ENCODE measurements around the gene XPR1. TPM values are rescaled to one million over a fixed set of nuclear protein-coding genes. Genes with fewer than 3 reads are reported as not detected.
"Not testable (repeated sequence)": the region's sequence is repeated elsewhere in the genome, so short reads cannot be mapped to it uniquely, and the experiment has no call there.

XPR1 gene
- total RNA-seq, 1 donor from 2014 or later: 37.9 TPM

GRCh38 chr1:180691322-180691913, 59.6 kb downstream of the XPR1 start:
- Mint-ChIP-seq H3K4me3 (no peak overlapping the region), H3K27ac (no peak overlapping the region), H3K9me3 (peaks cover 19% of the 10 kb centered on the region), H3K36me3 (peaks cover 20% of the 10 kb centered on the region), H3K4me1 (peaks cover 11% of the 10 kb centered on the region), H3K27me3 (ENCODE audit: low read depth) (no peaks in the 10 kb centered on the region)
- DNase-seq (ENCODE audit: low spot score in 2 of 2, unreplicated experiment in 2 of 2): no peak
- TF ChIP-seq, protein P1, sequence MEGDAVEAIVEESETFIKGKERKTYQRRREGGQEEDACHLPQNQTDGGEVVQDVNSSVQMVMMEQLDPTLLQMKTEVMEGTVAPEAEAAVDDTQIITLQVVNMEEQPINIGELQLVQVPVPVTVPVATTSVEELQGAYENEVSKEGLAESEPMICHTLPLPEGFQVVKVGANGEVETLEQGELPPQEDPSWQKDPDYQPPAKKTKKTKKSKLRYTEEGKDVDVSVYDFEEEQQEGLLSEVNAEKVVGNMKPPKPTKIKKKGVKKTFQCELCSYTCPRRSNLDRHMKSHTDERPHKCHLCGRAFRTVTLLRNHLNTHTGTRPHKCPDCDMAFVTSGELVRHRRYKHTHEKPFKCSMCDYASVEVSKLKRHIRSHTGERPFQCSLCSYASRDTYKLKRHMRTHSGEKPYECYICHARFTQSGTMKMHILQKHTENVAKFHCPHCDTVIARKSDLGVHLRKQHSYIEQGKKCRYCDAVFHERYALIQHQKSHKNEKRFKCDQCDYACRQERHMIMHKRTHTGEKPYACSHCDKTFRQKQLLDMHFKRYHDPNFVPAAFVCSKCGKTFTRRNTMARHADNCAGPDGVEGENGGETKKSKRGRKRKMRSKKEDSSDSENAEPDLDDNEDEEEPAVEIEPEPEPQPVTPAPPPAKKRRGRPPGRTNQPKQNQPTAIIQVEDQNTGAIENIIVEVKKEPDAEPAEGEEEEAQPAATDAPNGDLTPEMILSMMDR (IDR thresholded peaks at IDR 0.05; ENCODE audit: unreplicated experiment): no peak

DNA sequence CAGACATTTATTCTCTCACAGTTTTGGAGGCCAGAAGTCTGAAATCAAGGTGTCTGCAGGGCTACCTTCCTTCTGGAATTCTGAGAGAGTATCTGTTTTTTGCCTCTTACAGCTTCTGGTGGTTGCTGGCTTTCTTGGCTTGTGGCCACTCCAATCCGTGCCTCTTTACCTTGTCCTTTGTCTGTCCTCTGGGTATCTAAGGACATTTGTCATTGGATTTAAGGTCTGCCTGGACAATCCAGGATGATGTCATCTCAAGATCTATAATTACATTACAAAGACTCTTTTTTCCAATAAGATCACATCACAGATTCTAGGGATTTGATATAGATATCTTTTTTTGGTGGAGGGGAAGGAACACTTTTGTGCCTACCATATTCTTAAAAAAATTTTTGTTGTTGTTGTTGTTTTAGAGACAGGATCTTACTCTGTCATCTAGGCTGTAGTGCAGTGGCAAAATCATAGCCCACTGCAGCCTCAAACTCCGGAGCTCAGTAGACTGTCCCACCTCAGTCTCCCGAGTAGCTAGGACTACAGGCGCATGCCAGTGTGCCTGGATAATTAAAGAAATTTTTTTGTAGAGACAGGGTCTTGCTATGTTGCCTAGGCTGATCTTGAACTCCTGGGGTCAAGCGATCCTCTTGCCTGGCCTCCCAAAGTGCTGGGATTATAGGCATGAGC, 61.9 kb downstream of the XPR1 start:
- Mint-ChIP-seq H3K9me3 (peaks cover 42% of the 10 kb centered on the region), H3K27ac (no peak overlapping the region), H3K4me1 (peaks cover 11% of the 10 kb centered on the region), H3K4me3 (no peak overlapping the region), H3K36me3 (peaks cover 41% of the 10 kb centered on the region), H3K27me3 (ENCODE audit: low read depth) (no peaks in the 10 kb centered on the region)
- DNase-seq (ENCODE audit: low spot score in 2 of 2, unreplicated experiment in 2 of 2): no peak
- TF ChIP-seq, protein P1 (IDR thresholded peaks at IDR 0.05; ENCODE audit: unreplicated experiment): no peak

GRCh38 chr1:180695282-180695681, 63.5 kb downstream of the XPR1 start:
- Mint-ChIP-seq H3K4me3 (no peak overlapping the region), H3K9me3 (peaks cover 45% of the 10 kb centered on the region), H3K36me3 (peaks cover 43% of the 10 kb centered on the region), H3K27me3 (ENCODE audit: low read depth) (no peaks in the 10 kb centered on the region), H3K27ac (no peak overlapping the region), H3K4me1 (peaks cover 11% of the 10 kb centered on the region)
- TF ChIP-seq, protein P1 (IDR thresholded peaks at IDR 0.05; ENCODE audit: unreplicated experiment): no peak
- DNase-seq (ENCODE audit: low spot score in 2 of 2, unreplicated experiment in 2 of 2): no peak

- H3K27me3 Mint-ChIP-seq (ENCODE audit: low read depth): no peaks in the 10 kb centered on the region
- no peak for DNase-seq (ENCODE audit: low spot score in 2 of 2, unreplicated experiment in 2 of 2)
- H3K9me3 Mint-ChIP-seq: peaks cover 45% of the 10 kb centered on the region
- H3K4me3 Mint-ChIP-seq: no peak overlapping the region
- no peak overlapping the region for H3K27ac Mint-ChIP-seq
- TF ChIP-seq, protein P1 (IDR thresholded peaks at IDR 0.05; ENCODE audit: unreplicated experiment): no peak
- peaks cover 9% of the 10 kb centered on the region for H3K4me1 Mint-ChIP-seq
- peaks cover 43% of the 10 kb centered on the region for H3K36me3 Mint-ChIP-seq
Measured at GRCh38 chr1:180696361-180696760, 64.5 kb downstream of the XPR1 start.

DNA sequence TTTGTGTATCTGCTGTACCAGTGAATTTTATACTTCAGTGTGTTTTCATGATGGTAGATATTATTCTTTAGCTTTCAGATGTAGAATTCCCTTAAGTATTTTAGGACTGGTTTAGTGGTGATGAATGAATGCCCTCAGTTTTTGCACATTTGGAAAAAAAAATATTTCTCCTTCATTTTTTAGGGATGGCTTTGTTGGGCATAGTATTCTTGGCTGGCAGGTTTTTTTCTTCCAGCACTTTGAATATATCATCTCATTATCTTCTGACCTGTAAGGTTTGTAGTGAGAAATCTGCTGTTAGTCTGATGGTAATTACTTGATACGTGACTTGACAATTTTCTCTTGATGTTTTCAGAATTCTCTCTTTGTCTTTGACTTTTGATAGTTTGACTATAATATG, 66.8 kb downstream of the XPR1 start:
- H3K27me3 Mint-ChIP-seq (ENCODE audit: low read depth): no peaks in the 10 kb centered on the region

DNA sequence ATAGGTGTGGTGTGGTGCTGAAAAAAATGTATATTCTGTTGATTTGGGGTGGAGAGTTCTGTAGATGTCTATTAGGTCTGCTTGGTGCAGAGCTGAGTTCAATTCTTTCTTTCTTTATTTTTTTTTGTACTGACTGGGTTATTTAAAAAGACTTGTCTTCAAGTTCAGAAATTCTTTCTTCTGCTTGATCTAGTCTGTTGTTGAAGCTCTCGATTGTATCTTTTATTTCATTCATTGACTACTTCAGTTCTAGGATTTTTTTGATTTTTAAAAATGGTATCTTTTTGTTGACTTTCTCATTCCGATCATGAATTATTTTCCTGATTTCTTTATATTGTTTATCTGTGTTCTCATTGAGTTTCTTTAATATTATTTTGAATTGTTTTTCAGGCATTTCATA, 70.6 kb downstream of the XPR1 start:
- H3K4me1 Mint-ChIP-seq; H3K4me3 Mint-ChIP-seq; H3K27ac Mint-ChIP-seq; H3K27me3 Mint-ChIP-seq (ENCODE audit: low read depth); DNase-seq (ENCODE audit: low spot score in 2 of 2, unreplicated experiment in 2 of 2): not testable (repeated sequence)
- Mint-ChIP-seq H3K36me3 (peaks cover 25% of the 10 kb centered on the region), H3K9me3 (peaks cover 25% of the 10 kb centered on the region)

More for the DNA sequence above, 66.8 kb downstream of the XPR1 start:
- H3K36me3 Mint-ChIP-seq: peaks cover 48% of the 10 kb centered on the region
- TF ChIP-seq, protein P1 (IDR thresholded peaks at IDR 0.05; ENCODE audit: unreplicated experiment): no peak
- H3K4me3 Mint-ChIP-seq: no peak overlapping the region
- peaks cover 53% of the 10 kb centered on the region for H3K9me3 Mint-ChIP-seq
- H3K4me1 Mint-ChIP-seq: no peaks in the 10 kb centered on the region
- no peak overlapping the region for H3K27ac Mint-ChIP-seq
- no peak for DNase-seq (ENCODE audit: low spot score in 2 of 2, unreplicated experiment in 2 of 2)

DNA sequence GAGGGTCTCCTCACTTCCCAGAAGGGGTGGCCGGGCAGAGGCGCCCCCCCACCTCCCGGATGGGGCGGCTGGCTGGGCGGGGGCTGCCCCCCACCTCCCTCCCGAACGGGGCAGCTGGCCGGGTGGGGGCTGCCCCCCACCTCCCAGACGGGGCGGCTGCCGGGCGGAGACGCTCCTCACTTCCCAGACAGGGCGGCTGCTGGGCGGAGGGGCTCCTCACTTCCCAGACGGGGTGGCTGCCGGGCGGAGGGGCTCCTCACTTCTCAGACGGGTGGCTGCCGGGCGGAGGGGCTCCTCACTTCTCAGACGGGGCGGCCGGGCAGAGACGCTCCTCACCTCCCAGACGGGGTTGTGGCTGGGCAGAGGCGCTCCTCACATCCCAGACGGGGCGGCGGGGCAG, 78.9 kb downstream of the XPR1 start:
- peaks cover 29% of the 10 kb centered on the region for H3K9me3 Mint-ChIP-seq
- H3K27me3 Mint-ChIP-seq (ENCODE audit: low read depth); H3K4me3 Mint-ChIP-seq; H3K4me1 Mint-ChIP-seq; H3K27ac Mint-ChIP-seq; DNase-seq (ENCODE audit: low spot score in 2 of 2, unreplicated experiment in 2 of 2): not testable (repeated sequence)
- peaks cover 20% of the 10 kb centered on the region for H3K36me3 Mint-ChIP-seq

- H3K4me1 Mint-ChIP-seq; H3K27ac Mint-ChIP-seq; H3K27me3 Mint-ChIP-seq (ENCODE audit: low read depth); H3K4me3 Mint-ChIP-seq; DNase-seq (ENCODE audit: low spot score in 2 of 2, unreplicated experiment in 2 of 2): not testable (repeated sequence)
- peaks cover 20% of the 10 kb centered on the region for H3K36me3 Mint-ChIP-seq
- peaks cover 29% of the 10 kb centered on the region for H3K9me3 Mint-ChIP-seq
Measured at GRCh38 chr1:180711260-180711659, 79.4 kb downstream of the XPR1 start.
